Suprapubic skin (tissue), 4 donors: ENCODE results near the gene HDGF. TPM values are rescaled to one million over a fixed set of nuclear protein-coding genes. Genes with fewer than 3 reads are reported as not detected.
A peak's percentile ranks its signal among the peaks of the same experiment; 100 is the strongest.

ENCODE experiments used
- DNase-seq, 2 donors: peaks; one replicate each; pipeline ENCODE4 v3.0.0-alpha.2; 2019; ENCODE audit warnings: low spot score in 2 of 2
- H3K27ac ChIP-seq: fragments of 200-600 bp; sonication (generic); one replicate; pipeline ENCODE4 v1.5.1; 2019
- H3K27me3 ChIP-seq: fragments of 200-600 bp; sonication (generic); one replicate; pipeline ENCODE4 v1.5.1; 2019
- H3K36me3 ChIP-seq: fragments of 200-600 bp; sonication (generic); one replicate; pipeline ENCODE4 v1.5.1; 2019
- H3K4me1 ChIP-seq: fragments of 200-600 bp; sonication (generic); one replicate; pipeline ENCODE4 v1.5.1; 2019
- H3K4me3 ChIP-seq: fragments of 200-600 bp; sonication (generic); one replicate; pipeline ENCODE4 v1.5.1; 2019; ENCODE audit warnings: mild to moderate bottlenecking
- H3K9me3 ChIP-seq: fragments of 200-600 bp; sonication (generic); one replicate; pipeline ENCODE4 v1.5.1; 2019
- EP300 ChIP-seq: sonication (generic); formaldehyde crosslinking; IDR thresholded peaks from one replicate; pipeline ENCODE4 v1.6.1; 2017; ENCODE audit warnings: antibody characterized with exemption
- POLR2A ChIP-seq, 2 donors: fragments of 450-650 bp; IDR thresholded peaks; one replicate each; pipeline ENCODE4 v1.6.1; 2017; ENCODE audit warnings: antibody characterized with exemption in 2 of 2, mild to moderate bottlenecking in 2 of 2, moderate library complexity in 2 of 2
- POLR2AphosphoS5 ChIP-seq, 3 donors: sonication (generic); formaldehyde crosslinking; IDR thresholded peaks; one replicate each; pipeline ENCODE4 v1.6.1; 2017; ENCODE audit warnings: antibody characterized with exemption in 3 of 3
- WGBS: methylation state at CpG from one replicate; pipeline ENCODE4 v1.1.5; 2018; 5-methylcytosine and 5-hydroxymethylcytosine counted together
- total RNA-seq, 4 donors: library from RNA; depleted of rRNA; stranded (reverse); fragments of >200 nt; gene quantifications; one replicate each; pipeline ENCODE4 v1.1.0, GENCODE V29; 2016
- TF ChIP-seq, protein P1 (sequence below), 2 donors: fragments of 200-600 bp in 1 of 2; fragments of 450-650 bp in 1 of 2; sonication (generic) in 1 of 2; IDR thresholded peaks; one replicate each; pipeline ENCODE4 v1.5.1; 2016 to 2019; ENCODE audit warnings: antibody characterized with exemption in 2 of 2, mild to moderate bottlenecking in 1 of 2, moderate library complexity in 1 of 2

Gene HDGF
- total RNA-seq, 4 donors from 2014 or later = 178 to 250 (median 210) TPM

DNA sequence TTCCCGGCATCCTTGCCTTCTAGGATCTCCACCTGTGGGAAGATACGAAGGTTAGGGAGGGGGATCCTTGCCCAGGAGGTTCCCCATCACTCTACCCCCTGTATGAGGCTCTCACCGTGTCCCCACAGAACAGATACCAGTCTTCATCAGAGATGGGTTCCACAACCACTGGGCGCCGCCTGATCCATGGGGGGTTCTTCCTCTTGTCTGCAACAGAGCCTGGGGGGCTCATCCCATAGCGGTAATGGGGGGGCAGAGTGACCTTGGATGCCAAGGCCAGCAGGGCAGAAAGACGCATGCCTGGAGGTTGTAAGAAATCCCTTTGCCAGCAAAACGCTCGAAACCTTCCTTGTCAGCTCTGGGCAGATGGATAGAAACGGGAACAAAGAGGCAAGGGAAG lies 13.1 kb downstream of the HDGF start:
- no peak for DNase-seq
- H3K36me3 ChIP-seq = peaks cover 56% of the 10 kb centered on the region
- H3K4me1 ChIP-seq = peaks cover 14% of the 10 kb centered on the region
- 87% methylated on average over 10 of the region's 10 CpGs for WGBS
- H3K27ac ChIP-seq = no peak overlapping the region
- no peak for TF ChIP-seq EP300
- no peak for TF ChIP-seq POLR2A (IDR thresholded peaks at IDR 0.05)
- no peaks in the 10 kb centered on the region for H3K27me3 ChIP-seq
- H3K4me3 ChIP-seq = no peak overlapping the region
- no peaks in the 10 kb centered on the region for H3K9me3 ChIP-seq

DNA sequence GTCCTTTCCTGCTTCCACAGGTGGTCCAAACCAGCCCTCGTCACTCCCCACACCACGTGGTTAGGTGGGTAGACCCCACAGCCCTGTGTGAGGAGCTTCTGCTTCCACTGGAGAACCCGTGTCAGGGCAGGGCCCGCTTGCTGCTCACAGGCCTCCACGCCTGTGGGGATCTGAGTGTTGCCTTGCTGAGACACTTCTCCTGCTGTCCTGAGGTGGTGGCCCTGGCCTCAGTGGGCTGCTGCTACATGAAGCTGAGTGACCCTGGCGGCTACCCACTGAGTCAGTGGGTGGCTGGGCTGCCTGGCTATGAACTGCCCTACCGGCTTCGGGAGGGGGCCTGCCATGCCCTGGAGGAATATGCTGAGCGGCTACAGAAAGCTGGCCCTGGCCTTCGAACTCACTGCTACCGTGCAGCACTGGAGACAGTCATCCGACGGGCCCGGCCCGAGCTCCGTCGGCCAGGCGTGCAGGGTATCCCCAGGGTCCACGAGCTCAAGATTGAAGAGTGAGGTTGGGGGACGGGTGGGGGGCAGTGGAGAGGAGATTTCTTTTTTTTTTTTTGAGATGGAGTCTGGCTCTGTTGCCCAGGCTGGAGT lies 17.4 kb downstream of the HDGF start:
- DNase-seq = no peak
- H3K36me3 ChIP-seq = peaks cover 58% of the 10 kb centered on the region
- H3K27ac ChIP-seq = no peak overlapping the region
- TF ChIP-seq EP300 (no peak), POLR2A (IDR thresholded peaks at IDR 0.05) (no peak)
- H3K9me3 ChIP-seq = no peaks in the 10 kb centered on the region
- 90% methylated on average over 13 of the region's 20 CpGs for WGBS
- H3K4me3 ChIP-seq = no peak overlapping the region
- H3K4me1 ChIP-seq = peaks cover 7% of the 10 kb centered on the region
- no peaks in the 10 kb centered on the region for H3K27me3 ChIP-seq

- H3K4me3 ChIP-seq = peak within 1 kb of the TSS; percentile 93
- WGBS = 1% methylated on average over 39 of the region's 57 CpGs
These were observed 22.6 kb downstream of the HDGF start, which contains the start of gene ISG20L2 for GRCh38 chr1:156728599-156729462. Gene ISG20L2 (minus strand): TSS chr1:156728766. CDS start chr1:156727652, 1,114 bp downstream.

GRCh38 chr1:156727926-156728598 lies 23.4 kb downstream of the HDGF start, which contains the start of gene METTL25B:
Gene METTL25B (plus strand): TSS chr1:156728469. CDS start chr1:156729105, 636 bp downstream.
- Histone ChIP-seq H3K9me3 (no peaks in the 10 kb centered on the region), H3K27ac (peak within 1 kb of the TSS; percentile 99), H3K27me3 (no peaks in the 10 kb centered on the region), H3K4me1 (peaks cover 49% of the 10 kb centered on the region), H3K4me3 (peak within 1 kb of the TSS; percentile 93), H3K36me3 (peaks cover 30% of the 10 kb centered on the region)
- 0% methylated on average over 7 of the region's 46 CpGs for WGBS
- TF ChIP-seq POLR2AphosphoS5 (IDR thresholded peaks at IDR 0.05) = peak in 1 of 3 donors; percentile 22
- peak in 1 of 2 donors; percentile 67 for TF ChIP-seq POLR2A (IDR thresholded peaks at IDR 0.05)
- TF ChIP-seq EP300 = no peak
- peak in 1 of 2 donors; percentile 91 for DNase-seq

More at GRCh38 chr1:156728599-156729462, 22.6 kb downstream of the HDGF start, which contains the start of gene ISG20L2:
- Histone ChIP-seq H3K27me3 (no peaks in the 10 kb centered on the region), H3K4me1 (peaks cover 48% of the 10 kb centered on the region), H3K36me3 (peaks cover 30% of the 10 kb centered on the region), H3K9me3 (no peaks in the 10 kb centered on the region), H3K27ac (peak within 1 kb of the TSS; percentile 99)
- TF ChIP-seq EP300 = peak; percentile 63
- TF ChIP-seq POLR2AphosphoS5 (IDR thresholded peaks at IDR 0.05) = peak in 2 of 3 donors; percentile 62 to 88
- TF ChIP-seq, protein P1, sequence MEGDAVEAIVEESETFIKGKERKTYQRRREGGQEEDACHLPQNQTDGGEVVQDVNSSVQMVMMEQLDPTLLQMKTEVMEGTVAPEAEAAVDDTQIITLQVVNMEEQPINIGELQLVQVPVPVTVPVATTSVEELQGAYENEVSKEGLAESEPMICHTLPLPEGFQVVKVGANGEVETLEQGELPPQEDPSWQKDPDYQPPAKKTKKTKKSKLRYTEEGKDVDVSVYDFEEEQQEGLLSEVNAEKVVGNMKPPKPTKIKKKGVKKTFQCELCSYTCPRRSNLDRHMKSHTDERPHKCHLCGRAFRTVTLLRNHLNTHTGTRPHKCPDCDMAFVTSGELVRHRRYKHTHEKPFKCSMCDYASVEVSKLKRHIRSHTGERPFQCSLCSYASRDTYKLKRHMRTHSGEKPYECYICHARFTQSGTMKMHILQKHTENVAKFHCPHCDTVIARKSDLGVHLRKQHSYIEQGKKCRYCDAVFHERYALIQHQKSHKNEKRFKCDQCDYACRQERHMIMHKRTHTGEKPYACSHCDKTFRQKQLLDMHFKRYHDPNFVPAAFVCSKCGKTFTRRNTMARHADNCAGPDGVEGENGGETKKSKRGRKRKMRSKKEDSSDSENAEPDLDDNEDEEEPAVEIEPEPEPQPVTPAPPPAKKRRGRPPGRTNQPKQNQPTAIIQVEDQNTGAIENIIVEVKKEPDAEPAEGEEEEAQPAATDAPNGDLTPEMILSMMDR (IDR thresholded peaks at IDR 0.05) = no peak
- TF ChIP-seq POLR2A (IDR thresholded peaks at IDR 0.05) = peak; percentile 14 to 79
- peak; percentile 99 for DNase-seq

GRCh38 chr1:156727492-156727891 lies 24.0 kb downstream of the HDGF start:
- peaks cover 30% of the 10 kb centered on the region for H3K36me3 ChIP-seq
- H3K9me3 ChIP-seq = no peaks in the 10 kb centered on the region
- peaks cover 49% of the 10 kb centered on the region for H3K4me1 ChIP-seq
- H3K4me3 ChIP-seq = peak overlapping the region; percentile 93
- H3K27me3 ChIP-seq = no peaks in the 10 kb centered on the region
- 49% methylated on average over 7 of the region's 7 CpGs for WGBS
- peak overlapping the region; percentile 99 for H3K27ac ChIP-seq
- no peak for DNase-seq
- TF ChIP-seq, protein P1 (IDR thresholded peaks at IDR 0.05) = no peak
- TF ChIP-seq POLR2A (IDR thresholded peaks at IDR 0.05) = no peak
- no peak for TF ChIP-seq EP300
- TF ChIP-seq POLR2AphosphoS5 (IDR thresholded peaks at IDR 0.05) = no peak

- peaks cover 49% of the 10 kb centered on the region for H3K4me1 ChIP-seq
These were observed 24.8 kb downstream of the HDGF start for GRCh38 chr1:156726549-156727226.

More at GRCh38 chr1:156726549-156727226, 24.8 kb downstream of the HDGF start:
- peak overlapping the region; percentile 93 for H3K4me3 ChIP-seq
- no peaks in the 10 kb centered on the region for H3K9me3 ChIP-seq
- H3K27ac ChIP-seq = no peak overlapping the region
- TF ChIP-seq, protein P1 (IDR thresholded peaks at IDR 0.05) = peak; percentile 29 to 47
- TF ChIP-seq POLR2A (IDR thresholded peaks at IDR 0.05) = no peak
- H3K36me3 ChIP-seq = peaks cover 28% of the 10 kb centered on the region
- 32% methylated on average over 15 of the region's 15 CpGs for WGBS
- no peak for DNase-seq
- H3K27me3 ChIP-seq = no peaks in the 10 kb centered on the region
